Ammon's horn (tissue), 1 donor: ENCODE measurements around the gene FAM20A.

Experiments used
- DNase-seq: peaks from one replicate; pipeline ENCODE4 v3.0.0-alpha.2; 2016; ENCODE audit warnings: low spot score

Gene FAM20A

DNA sequence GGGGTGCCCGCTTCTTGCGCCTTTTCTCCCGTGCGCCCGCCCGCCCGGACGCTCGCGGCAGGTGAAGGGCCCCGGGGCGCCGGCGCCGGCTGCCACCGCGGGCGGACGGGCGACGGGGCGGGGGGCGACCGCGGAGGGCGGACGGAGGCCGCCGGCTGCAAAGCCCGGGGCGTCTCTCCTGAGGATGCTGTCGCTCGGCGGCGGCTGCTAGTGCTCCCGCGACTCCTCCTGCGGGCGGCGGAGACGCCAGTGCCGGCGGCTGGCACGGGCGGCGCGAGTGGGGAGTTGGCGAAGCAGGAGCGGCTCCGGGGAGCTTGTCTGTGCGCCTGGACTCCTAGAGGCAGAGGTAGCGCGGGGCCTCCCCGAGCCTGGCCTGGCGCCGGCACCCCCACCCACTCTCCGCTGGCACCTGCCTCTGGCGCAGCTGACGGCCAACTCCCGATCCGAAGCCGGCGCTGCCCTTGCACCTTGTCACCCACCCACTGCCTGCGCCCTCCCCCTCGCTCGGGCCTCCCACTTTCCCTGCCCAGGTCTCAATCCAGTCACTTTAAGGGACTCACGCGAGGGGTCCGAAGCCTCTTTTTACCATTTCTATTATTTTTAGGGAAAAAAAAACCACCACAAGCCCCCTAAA lies at the start of gene FAM20A:
Gene FAM20A (minus strand): TSS at position 437 of the 634 bp plus-strand sequence. CDS start 701 bp downstream, outside the sequence.
- DNase-seq, result no peak

DNA sequence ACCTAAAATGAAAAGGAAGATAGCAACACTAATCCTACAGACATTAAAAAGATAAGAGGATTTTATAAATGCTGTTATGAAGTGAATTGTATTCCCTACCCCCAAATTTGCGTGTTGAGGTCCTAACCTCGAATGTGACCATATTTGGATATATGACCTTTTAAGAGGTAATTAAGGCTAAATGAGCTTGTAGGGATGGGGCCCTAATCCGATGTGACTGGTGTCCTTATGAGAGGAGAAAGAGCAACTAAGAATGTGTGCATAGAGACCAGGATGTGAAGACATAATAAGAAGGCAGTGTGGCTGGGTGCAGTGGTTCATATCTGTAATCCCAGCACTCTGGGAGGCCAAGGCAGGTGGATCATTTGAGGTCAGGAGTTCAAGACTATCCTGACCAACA lies 48.2 kb upstream of the FAM20A start:
- no peak for DNase-seq

DNA sequence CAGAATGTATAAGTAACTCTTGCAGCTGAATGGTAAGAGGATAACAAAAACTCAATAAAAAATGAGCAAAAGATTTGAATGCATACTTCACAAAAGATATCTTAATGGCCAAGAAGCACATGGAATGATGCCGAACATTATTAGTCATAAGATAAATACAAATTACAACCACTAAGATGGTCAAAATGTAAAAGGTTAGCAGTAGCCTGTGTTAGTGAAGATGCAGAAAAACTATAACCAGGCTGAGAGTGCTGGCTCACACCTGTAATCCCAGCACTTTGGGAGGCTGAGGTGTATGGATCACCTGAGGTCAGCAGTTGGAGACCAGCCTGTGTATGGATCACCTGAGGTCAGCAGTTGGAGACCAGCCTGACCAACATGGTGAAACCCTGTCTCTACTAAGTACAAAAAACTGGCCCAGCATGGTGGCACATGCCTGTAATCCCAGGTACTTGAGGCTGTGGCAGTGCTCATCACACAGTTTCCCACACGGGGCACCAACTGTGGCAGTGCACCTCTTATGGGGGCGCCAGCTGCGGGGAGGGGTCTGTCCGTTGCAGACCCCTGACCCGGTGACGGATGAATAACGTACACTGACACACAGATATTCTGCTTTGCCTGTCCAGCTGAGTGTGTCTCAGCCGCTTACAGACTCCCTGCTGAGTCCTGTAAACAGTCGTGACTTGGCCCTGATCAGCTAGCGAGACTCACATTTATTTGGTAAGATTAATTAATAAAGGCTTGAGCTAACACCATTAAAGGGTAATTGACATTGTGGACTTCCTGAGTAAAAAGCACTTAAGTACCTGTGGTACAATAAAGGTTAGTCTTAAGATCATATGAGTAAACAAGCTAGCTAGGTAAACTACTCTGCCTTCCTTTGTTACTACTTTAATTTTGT lies 45.7 kb upstream of the FAM20A start:
- DNase-seq, result no peak

DNA sequence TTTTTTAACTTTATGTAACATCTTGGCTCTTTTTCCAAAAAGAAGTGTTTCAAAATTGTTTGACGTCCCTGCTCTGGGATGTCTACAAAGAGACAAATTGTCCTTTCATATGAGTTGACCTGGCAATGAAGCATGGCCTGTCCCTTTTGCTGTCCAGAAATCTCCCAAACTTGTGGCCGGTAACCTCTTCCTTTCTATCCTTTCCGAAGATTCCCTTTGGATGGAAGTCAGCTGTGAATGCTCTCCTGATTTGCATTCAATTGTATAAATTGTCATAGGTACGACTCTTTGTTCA lies 40.9 kb upstream of the FAM20A start:
- DNase-seq, result no peak

DNA sequence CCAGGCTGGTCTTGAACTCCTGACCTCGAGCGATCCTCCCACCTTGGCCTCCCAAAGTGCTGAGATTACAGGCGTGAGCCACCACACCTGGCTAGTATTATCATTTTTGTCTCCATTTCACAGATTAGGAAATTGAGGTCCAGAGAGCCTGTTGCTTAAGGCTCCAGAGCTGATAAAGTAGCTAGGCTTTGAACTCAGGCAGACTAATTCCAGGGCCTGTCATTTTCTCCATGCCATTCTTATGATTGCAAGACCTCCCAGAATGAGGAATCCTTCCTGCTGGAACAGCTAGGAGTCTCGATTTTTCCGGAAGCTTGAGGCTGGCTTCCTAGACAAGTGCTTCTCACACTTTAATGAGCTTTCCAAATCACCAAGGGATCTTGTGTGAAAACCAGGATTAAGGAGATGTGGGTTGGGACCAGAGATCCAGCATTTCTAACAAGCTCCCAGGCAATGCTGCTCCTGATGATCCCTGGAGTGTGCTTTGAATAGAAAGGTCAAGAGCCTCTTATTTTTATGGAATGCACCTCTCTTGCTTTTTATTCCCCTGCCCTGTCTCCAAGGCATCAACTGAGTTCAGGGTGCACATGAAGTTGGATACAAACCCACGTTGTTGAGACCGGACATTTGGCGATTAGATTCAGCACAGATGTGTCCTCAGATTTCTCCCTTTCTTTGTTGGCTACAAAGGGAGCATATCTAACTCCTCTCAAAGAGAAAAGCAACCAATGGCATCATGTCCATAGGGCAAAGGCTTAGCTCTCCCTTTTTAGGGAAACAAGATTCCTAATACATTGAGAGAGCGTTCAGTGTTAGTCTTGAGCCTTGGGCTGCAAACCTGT lies 40.3 kb upstream of the FAM20A start:
- no peak for DNase-seq

DNA sequence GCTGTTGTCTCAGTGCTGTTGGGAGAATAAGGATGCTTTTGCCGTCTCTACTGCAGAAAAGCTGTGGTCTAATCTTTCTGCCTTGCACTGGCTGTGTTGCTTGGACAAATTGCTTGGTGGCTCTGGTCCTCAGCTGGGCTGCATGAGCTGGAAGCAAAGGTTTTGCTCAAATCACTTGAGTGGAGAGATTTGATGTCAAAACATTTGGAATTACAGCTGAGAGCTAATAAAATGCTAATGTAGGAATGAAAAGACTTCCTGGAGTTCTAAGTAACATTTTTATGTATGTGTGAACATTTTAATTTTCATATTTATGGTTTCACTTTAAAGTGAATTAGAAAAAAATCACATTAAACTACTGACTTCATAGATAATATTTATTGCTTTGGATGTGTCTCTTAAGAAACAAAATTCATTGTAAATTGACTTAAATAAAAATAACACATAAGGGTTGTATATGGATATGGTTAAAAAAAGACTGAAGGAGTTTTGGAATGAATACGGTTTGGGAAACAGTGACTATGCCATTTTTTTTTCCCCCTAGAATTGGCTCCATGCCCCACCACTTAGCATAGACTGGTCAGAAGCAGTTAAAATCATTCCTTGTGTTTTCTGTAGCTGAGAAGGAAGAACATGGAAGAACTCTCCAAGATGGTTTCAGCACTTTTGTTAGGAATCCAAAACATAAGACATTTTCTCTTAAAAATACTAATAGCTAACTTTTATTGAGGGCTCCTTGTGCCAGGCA lies 39.2 kb upstream of the FAM20A start:
- no peak for DNase-seq

DNA sequence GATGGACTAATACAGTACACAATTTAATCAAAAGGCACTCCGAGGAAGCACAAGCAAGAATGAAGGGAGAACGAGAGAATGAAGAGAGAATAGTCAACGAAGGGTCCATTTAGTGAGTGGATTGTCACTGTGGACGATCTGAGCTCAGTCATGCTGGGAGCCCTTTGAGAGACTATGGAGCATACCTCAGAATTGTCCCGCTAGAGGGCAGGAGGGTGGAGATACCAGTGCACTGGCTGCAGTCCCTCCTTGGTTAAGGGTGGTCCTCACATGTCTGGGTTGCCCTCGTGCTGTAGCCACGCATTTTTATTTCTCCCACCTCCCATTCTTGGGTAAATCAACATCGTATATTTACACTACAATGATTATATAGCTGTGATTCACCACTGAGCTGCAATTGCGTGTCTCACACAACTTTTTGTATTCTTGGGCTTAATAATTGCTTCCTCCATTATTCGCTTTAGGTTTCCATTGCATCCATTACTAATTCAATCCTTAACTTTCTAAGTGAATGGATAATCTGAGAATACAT lies 33.2 kb upstream of the FAM20A start:
- DNase-seq, result no peak

DNA sequence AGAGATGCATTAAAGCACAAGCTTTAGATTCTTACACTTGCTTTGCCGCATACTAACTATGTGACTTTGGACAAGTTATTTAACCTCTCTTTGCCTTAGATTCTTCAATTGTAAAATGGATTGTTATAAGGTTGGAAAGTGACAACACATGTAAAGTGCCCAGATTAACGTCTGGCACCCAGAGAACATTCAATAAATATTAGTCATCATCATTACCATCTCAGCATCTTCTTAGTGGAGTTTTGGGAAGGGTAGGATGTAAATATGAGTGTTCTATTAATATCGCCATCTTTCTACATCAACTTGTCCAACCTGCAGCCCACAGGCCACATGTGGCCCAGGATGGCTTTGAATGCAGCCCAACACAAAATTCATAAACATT lies 27.4 kb upstream of the FAM20A start:
- no peak for DNase-seq

DNA sequence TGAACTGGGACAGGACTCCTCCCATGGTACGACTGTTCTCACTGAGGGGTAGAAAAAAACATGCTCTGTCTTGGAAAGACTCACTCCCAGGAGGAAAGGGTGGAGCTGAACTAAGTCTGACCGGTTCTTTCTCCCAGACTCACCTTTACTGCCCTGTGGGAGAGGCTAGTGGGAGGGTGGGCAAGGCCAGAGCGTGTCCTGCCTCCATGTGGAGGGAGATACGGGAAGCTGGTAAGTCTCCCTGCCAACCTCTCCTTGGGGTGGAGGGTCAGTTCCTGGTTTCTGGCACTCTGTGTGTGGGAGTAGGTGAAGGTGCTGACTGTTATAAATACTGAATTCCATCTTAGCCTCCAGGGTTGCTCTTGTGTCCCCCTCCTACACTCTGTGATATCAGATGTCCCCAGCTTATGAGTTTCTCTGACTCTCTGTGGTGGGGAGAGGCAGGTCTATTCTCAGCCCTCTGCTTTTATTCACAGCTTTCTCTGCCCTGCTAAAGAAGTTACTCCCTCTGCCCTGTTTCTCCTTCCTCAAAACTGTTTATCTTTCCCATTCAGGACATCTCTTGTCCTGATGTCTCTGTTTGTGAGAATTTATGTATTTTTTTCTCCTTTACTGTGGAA lies 26.9 kb upstream of the FAM20A start:
- no peak for DNase-seq

DNA sequence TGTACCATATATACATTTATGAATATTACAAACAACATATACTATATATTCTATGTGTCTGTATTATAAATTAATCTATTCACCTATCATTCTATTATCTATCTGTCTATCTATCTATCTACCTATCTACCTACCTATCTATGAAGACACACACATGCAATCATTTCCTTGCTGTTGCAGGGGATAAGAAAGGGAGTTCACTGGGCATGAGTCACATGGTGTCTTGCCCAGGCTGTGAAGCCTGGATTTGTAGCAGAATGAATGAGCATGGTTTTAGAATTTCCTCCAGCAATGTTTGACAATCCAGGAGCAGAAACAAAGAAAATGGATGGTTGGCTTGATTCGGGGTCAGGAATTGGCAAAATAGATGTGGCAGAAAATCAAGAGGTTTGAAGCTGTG lies 23.2 kb upstream of the FAM20A start:
- DNase-seq, result no peak

DNA sequence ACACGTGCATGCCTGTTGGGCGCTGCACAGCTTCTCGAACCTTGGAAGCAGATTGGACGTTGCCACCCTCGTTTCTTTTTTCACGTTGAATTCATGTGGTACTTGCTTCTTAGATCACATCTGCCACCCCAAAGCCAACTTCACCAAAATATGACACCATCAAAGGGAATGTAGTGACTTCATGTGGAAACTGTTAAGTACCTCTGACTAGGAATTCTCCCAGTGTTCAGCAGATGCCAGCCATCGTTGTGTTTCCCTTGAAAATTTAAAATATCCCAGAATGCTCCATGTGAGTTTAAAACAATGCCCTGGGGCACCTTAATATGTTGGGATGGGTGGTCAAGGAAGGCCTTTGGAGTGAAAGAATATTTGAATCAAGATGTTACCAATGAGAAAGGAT lies 22.6 kb upstream of the FAM20A start:
- DNase-seq, result no peak

DNA sequence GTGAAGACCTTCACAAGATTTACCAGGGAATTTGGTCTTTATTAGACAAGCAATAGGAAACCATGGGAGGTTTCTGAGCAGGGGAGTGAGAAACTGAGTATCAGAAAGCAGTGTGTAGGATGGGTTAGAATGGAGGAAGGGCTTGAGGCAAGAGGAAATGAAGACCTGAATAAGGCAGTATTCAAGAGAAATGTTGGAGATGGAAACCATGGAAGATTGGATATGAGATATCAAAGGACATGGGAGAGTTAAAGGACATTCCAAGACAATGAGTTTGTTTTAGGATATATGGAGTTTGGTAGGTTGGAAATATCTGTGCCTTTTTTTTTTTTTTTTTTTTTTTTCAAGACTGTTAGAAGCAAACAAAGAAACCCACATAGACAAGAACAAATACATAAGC lies 21.3 kb upstream of the FAM20A start:
- DNase-seq, result no peak

DNA sequence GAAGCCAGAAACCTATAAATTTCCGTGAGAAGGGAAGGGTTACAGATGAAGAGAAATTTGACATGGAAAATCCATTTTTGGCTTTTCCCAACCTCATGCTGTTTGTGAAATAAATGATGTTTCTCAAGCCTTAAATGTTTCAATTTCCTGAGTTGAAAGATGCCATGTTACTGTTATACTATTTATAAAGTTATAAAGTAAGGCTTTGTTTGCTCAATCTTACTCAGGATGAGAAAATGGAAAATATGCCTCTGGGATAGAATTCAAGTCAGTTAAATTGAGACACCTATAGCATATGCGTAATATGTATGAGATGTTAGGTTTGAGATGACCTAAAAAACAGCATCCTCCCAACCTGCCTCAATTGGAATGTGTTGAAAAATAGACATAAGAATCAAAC lies 19.9 kb upstream of the FAM20A start:
- DNase-seq, result no peak

DNA sequence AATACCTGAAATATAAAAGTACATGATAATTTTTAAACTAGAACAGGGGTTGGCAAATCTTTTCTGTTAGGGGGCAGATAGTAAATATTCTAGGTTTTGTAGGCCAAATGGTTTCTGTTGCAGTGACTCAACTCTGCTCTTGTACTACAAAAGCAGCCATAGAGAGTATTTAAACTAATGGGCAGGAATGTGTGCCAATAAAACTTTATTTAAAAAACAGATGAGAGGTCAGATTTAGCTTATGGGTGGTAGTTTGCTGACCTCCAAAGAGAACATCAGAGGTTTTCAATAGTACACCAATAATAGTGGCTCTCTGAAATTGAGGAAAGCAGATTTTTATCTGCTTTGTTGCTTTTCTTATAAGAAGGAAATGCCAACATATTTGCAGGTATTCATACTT lies 15.2 kb upstream of the FAM20A start:
- DNase-seq, result no peak

DNA sequence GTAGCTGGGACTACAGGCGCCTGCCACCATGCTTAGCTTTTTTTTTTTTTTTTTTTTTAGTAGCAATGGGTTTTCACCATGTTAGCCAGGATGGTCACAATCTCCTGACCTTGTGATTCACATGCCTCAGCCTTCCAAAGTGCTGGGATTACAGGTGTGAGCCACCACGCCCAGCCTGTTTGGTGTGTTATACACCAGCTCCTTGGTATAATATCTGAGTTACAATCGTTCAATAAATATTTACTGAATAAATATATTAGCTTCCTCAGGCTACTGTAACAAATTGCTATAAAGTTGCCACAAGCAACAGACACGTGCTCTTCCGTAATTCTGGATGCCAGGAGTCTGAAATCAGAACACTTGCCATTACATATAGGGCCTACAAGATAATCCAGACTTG lies 13.6 kb upstream of the FAM20A start:
- no peak for DNase-seq

DNA sequence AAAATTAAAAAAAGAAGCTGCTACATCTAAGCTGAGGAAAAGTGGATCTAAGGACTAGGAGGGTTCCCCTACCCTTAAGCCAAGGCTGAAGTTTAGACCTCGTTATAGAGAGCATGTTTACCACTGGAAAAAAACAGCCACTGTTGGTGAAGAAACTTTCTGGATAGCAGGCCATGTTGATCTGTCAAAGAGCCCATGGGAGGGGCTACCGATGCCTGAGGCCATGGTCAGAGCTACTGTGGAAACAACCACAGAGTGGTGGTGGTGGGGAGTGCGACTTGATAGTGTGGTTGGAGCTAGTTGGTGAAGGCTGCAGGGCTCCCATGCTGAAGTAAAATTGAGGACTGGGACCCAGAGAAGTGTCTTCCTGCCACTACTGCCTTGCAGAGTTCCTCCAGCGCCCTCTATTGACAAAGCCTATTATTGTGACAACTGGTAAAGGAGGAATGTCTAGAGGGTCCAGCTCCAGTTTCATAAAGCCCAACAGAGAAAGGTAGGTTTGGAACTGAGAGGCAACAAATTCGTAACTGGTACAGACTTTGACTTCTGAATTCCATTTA lies 12.7 kb upstream of the FAM20A start:
- no peak for DNase-seq

DNA sequence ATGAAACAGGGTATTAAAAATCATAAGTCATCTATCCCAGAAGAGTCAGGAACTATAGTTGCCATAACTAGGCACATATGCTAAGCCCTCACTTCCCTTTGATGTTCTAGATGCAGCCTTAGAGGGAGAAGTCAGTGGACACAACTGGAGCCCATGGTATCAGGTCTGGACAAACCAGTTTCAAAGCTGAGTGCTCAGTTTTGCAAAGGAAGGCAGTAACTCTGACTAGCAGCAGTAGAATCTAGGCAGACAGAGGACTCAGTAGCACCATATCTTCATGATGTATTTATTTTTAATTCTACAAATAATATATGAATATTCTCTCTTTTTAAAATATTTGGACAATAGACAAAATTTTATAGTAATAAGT lies 11.7 kb upstream of the FAM20A start:
- DNase-seq, result no peak

DNA sequence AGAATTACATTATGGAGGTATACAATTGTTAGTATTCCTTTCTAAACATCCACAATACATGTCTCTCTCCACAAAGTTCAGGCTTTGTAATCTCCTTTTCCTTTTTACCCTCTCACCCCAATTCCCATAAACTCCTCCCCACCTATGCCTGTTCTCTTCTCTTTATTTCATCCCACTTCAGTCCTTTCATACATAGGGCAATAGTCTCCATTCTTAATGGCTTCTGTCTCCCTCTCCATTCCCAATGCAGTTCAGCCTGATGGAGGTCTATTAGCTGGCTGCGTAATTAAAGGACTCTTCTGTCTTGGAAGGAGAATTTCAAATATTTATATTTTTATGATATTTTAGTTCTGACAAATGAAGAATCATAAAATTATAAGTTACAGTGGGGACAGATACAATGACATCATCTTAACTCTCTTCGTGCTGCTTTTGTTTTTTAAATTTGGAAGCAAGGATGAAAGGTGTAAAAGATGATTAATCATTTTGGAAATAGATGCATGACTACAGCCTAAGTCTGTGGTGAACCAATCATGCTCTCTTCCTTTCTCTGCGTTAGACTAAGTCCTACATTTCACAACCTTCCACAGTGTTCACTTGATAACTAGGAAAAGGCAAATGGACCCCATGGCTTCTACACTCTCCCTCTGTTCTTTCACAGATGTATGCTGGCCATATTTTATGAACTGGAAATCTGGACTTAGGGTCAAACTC lies 11.2 kb upstream of the FAM20A start:
- DNase-seq, result no peak

DNA sequence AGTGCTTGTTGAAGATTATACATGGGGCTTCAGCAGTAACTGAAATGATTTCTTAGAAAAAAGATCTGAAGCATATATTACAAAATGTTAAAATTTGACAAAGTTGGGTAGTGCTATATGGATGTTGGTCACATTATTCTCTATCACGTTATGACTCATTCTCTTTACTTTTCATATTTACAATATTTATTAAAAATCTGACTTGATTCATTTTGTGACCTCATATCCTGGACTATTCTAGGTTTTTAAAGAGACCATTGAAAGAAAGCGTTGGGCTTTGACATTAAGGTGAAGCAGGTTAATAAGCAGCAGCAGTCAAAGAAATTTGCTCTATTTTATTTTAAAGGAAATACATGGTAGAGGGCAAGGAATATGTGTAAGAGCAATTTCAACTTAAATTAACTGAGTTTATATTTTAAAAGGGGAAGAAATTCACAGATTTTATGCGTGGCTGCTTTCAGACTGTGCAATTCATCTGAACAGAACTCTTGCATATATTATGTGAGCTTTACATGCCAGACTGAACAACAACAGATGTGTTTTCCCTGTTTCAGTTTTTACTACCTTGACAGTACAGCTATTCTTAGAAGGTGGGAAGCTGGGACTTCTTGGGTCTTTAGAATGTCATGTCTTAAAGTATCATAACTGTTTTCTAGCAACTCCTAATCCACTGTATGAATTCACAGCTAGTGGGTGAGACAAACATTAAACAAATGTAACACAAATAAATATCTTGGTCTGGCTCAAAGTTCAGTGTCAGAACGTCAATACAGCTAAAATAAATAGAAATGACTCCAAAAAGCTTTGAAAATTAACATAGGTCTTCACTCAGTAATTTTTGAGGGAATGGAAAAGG lies 10.4 kb upstream of the FAM20A start:
- no peak for DNase-seq

DNA sequence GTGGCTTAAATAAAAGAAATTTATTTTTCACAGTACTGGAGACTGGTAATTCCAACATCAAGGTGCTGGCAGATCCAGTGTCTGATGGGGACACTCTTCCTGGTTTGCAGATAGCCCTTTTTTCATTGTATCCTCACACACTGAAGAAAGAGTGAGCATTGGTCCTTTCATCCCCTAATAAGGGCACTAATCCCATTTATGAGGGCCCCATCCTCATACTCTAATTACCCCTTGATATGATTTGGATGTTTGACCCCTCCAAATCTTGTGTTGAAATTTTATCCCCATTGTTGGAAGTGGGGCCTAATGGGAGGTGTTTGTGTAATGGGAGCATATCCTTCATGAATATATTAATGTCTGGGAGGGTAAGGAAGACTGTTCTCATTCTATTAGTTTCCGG lies 9.4 kb upstream of the FAM20A start:
- DNase-seq, result no peak
